Neural progenitor cell (in vitro differentiated cells): ENCODE data around the gene PRPH. TPM values are rescaled to one million over a fixed set of nuclear protein-coding genes. Genes with fewer than 3 reads are reported as not detected.

Experiments
- DNase-seq: peaks from one replicate; pipeline ENCODE4 v3.0.0-alpha.2; 2016; ENCODE audit warnings: low spot score
- H2AFZ ChIP-seq: fragments of 200-600 bp; sonication (generic); replicated peaks from 2 replicates; pipeline ENCODE4 v1.6.1; 2016; ENCODE audit warnings: antibody characterized with exemption
- H3F3A ChIP-seq: fragments of 200-600 bp; sonication (generic); 2 replicates; pipeline ENCODE4 v1.6.1; 2016; ENCODE audit warnings: antibody characterized with exemption, low read depth
- H3K27ac ChIP-seq: fragments of 200-600 bp; sonication (generic); 2 replicates; pipeline ENCODE4 v1.5.1; 2016; ENCODE audit warnings: mild to moderate bottlenecking
- H3K27me3 ChIP-seq: fragments of 200-600 bp; sonication (generic); 2 replicates; pipeline ENCODE4 v1.6.1; 2016; ENCODE audit warnings: mild to moderate bottlenecking, moderate library complexity
- H3K36me3 ChIP-seq: fragments of 200-600 bp; sonication (generic); 2 replicates; pipeline ENCODE4 v1.5.1; 2016
- H3K4me1 ChIP-seq: fragments of 200-600 bp; sonication (generic); 2 replicates; pipeline ENCODE4 v1.6.1; 2016; ENCODE audit warnings: mixed run types
- H3K4me2 ChIP-seq: fragments of 200-600 bp; sonication (generic); 2 replicates; pipeline ENCODE4 v1.6.1; 2016
- H3K4me3 ChIP-seq: fragments of 200-600 bp; sonication (generic); 2 replicates; pipeline ENCODE4 v1.5.1; 2016
- H3K79me2 ChIP-seq: fragments of 200-600 bp; sonication (generic); 2 replicates; pipeline ENCODE4 v1.6.1; 2016; ENCODE audit warnings: low read depth
- H3K9ac ChIP-seq: fragments of 200-600 bp; sonication (generic); 2 replicates; pipeline ENCODE4 v1.6.1; 2016
- H3K9me3 ChIP-seq: fragments of 200-600 bp; sonication (generic); 2 replicates; pipeline ENCODE4 v1.5.1; 2016; ENCODE audit warnings: low read depth
- H4K20me1 ChIP-seq: fragments of 200-600 bp; sonication (generic); 2 replicates; pipeline ENCODE4 v1.6.1; 2016; ENCODE audit warnings: low read depth
- H3K27ac Mint-ChIP-seq: 3 replicates; pipeline ENCODE4 v1.8.0; 2021; ENCODE audit warnings: mixed read lengths
- H3K27me3 Mint-ChIP-seq: 2 replicates; pipeline ENCODE4 v1.8.0; 2022; ENCODE audit warnings: low read depth, mild to moderate bottlenecking, inconsistent platforms, moderate library complexity, mixed read lengths; ENCODE audit not compliant: insufficient read depth
- H3K36me3 Mint-ChIP-seq: 3 replicates; pipeline ENCODE4 v1.8.0; 2021; ENCODE audit warnings: mixed read lengths
- H3K4me1 Mint-ChIP-seq: 3 replicates; pipeline ENCODE4 v1.8.0; 2021; ENCODE audit warnings: mixed read lengths
- H3K4me3 Mint-ChIP-seq: 3 replicates; pipeline ENCODE4 v1.8.0; 2021; ENCODE audit warnings: mild to moderate bottlenecking, moderate library complexity, mixed read lengths
- H3K9me3 Mint-ChIP-seq: 3 replicates; pipeline ENCODE4 v1.8.0; 2020; ENCODE audit warnings: mixed read lengths
- CTCF ChIP-seq: fragments of 200-600 bp; sonication (generic); IDR thresholded peaks from 2 replicates; pipeline ENCODE4 v1.5.1; 2017; ENCODE audit warnings: antibody characterized with exemption, mild to moderate bottlenecking
- EZH2 ChIP-seq: fragments of 200-600 bp; sonication (generic); IDR thresholded peaks from 2 replicates; pipeline ENCODE4 v1.6.1; 2017; ENCODE audit warnings: antibody characterized with exemption, mild to moderate bottlenecking, moderate library complexity
- EZH2phosphoT487 ChIP-seq: fragments of 200-600 bp; sonication (generic); IDR thresholded peaks from 2 replicates; pipeline ENCODE4 v1.6.1; 2017; ENCODE audit warnings: antibody characterized with exemption
- total RNA-seq: library from RNA; depleted of rRNA; stranded (reverse); fragments of >200 nt; gene quantifications from 2 replicates; pipeline ENCODE4 v1.2.3, GENCODE V29; 2015; ENCODE audit warnings: low replicate concordance

Gene PRPH
- total RNA-seq, 1 donor from 2014 or later, result not detected

GRCh38 chr12:49301760-49302159 is 6.8 kb downstream of the PRPH start:
- Mint-ChIP-seq H3K36me3 (no peaks in the 10 kb centered on the region), H3K4me3 (no peak overlapping the region)

GRCh38 chr12:49304161-49304560 is 9.2 kb downstream of the PRPH start:
- Histone ChIP-seq H3K27ac (no peak overlapping the region), H3K4me3 (no peak overlapping the region), H2AFZ (no peak overlapping the region), H4K20me1 (no peaks in the 10 kb centered on the region), H3K79me2 (no peaks in the 10 kb centered on the region), H3K9ac (no peak overlapping the region), H3K4me1 (no peaks in the 10 kb centered on the region), H3K36me3 (no peaks in the 10 kb centered on the region), H3K27me3 (peaks cover 56% of the 10 kb centered on the region), H3K9me3 (no peaks in the 10 kb centered on the region), H3F3A (no peaks in the 10 kb centered on the region), H3K4me2 (no peak overlapping the region)
- no peak for DNase-seq
- no peaks in the 10 kb centered on the region for H3K4me1 Mint-ChIP-seq
- peaks cover 15% of the 10 kb centered on the region for H3K27me3 Mint-ChIP-seq
- no peak overlapping the region for H3K4me3 Mint-ChIP-seq
- TF ChIP-seq EZH2, result no peak
- no peak for TF ChIP-seq CTCF
- TF ChIP-seq EZH2phosphoT487, result no peak
- no peaks in the 10 kb centered on the region for H3K9me3 Mint-ChIP-seq
- H3K36me3 Mint-ChIP-seq, result no peaks in the 10 kb centered on the region
- H3K27ac Mint-ChIP-seq, result no peak overlapping the region

More at GRCh38 chr12:49301760-49302159, 6.8 kb downstream of the PRPH start:
- no peak overlapping the region for H3K4me3 ChIP-seq
- H3K27ac ChIP-seq, result no peak overlapping the region
- H3K9me3 ChIP-seq, result no peaks in the 10 kb centered on the region
- H3K79me2 ChIP-seq, result no peaks in the 10 kb centered on the region
- peaks cover 35% of the 10 kb centered on the region for H3K27me3 Mint-ChIP-seq
- no peaks in the 10 kb centered on the region for H3K4me1 ChIP-seq
- peaks cover 2% of the 10 kb centered on the region for H3K9me3 Mint-ChIP-seq
- peaks cover 7% of the 10 kb centered on the region for H3K4me1 Mint-ChIP-seq
- TF ChIP-seq EZH2 (no peak), CTCF (no peak), EZH2phosphoT487 (no peak)
- peaks cover 74% of the 10 kb centered on the region for H3K27me3 ChIP-seq
- H4K20me1 ChIP-seq, result peaks cover 9% of the 10 kb centered on the region
- no peak overlapping the region for H3K4me2 ChIP-seq
- DNase-seq, result no peak
- H2AFZ ChIP-seq, result no peak overlapping the region
- peaks cover 5% of the 10 kb centered on the region for H3F3A ChIP-seq
- H3K27ac Mint-ChIP-seq, result no peak overlapping the region
- H3K36me3 ChIP-seq, result no peaks in the 10 kb centered on the region
- H3K9ac ChIP-seq, result no peak overlapping the region

DNA sequence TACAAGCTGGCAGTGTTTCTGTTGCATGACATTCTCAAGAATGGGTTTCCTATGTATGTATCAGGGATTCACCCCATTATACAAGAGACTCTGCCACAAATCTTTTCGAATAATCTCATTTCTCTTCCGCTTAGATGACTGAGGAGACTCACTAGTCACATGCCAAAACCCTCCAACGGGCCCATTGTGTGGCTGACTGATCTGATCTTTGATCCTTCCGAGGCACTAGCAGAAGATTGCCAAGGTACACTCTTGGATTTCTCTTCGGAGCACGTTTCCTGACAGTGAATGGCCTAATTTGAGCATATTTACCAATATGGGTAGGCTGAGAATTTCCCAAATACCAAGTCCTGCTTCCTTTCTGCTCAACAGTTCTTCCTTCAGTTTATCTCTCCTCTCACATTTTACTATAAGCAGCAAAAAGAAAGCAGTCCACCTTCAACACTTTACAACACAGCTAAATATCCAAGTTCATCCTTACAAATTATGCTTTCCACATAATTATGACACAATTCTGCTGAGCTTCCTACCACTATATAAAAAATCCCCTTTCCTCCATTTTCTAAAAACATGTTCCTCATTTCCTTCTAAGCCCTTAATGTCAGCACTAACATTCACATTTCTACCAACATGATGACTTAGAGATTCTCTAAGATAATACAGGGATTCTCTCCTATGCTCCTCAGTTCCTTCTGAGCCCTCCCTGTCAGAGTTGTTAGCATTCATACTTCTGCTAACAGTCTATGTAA is 11.0 kb downstream of the PRPH start:
- H4K20me1 ChIP-seq, result no peaks in the 10 kb centered on the region
- no peak overlapping the region for H3K4me2 ChIP-seq
- Mint-ChIP-seq H3K9me3 (no peaks in the 10 kb centered on the region), H3K4me1 (no peaks in the 10 kb centered on the region), H3K27me3 (peaks cover 12% of the 10 kb centered on the region), H3K27ac (no peak overlapping the region), H3K36me3 (no peaks in the 10 kb centered on the region), H3K4me3 (no peak overlapping the region)
- H3K27ac ChIP-seq, result no peak overlapping the region
- TF ChIP-seq EZH2, result no peak
- TF ChIP-seq CTCF, result no peak
- no peak for TF ChIP-seq EZH2phosphoT487
- H3K27me3 ChIP-seq, result peaks cover 41% of the 10 kb centered on the region
- H3K36me3 ChIP-seq, result no peaks in the 10 kb centered on the region
- no peaks in the 10 kb centered on the region for H3F3A ChIP-seq
- H3K79me2 ChIP-seq, result no peaks in the 10 kb centered on the region
- no peaks in the 10 kb centered on the region for H3K4me1 ChIP-seq
- no peak for DNase-seq
- no peak overlapping the region for H3K4me3 ChIP-seq
- no peak overlapping the region for H2AFZ ChIP-seq
- no peaks in the 10 kb centered on the region for H3K9me3 ChIP-seq
- H3K9ac ChIP-seq, result no peak overlapping the region
